Measurements from ENCODE around the gene BRPF3.

- TF ChIP-seq POLR2A (IDR thresholded peaks at IDR 0.05; ENCODE audit: low read length) (no peak), GATA1 (IDR thresholded peaks at IDR 0.05; ENCODE audit: low read depth, low read length) (no peak)
Measured at GRCh38 chr6:36273802-36274514, 77.4 kb downstream of the BRPF3 start.
